HEK293 (cell line): ENCODE measurements around the gene FYB2.

Experiments used
- CTCF ChIP-seq: fragments of 450-650 bp; formaldehyde crosslinking; IDR thresholded peaks from 2 replicates; pipeline ENCODE4 v1.5.1; 2016; ENCODE audit warnings: missing biosample characterization, missing genetic modification characterization
- FEZF1 ChIP-seq: fragments of 450-650 bp; formaldehyde crosslinking; IDR thresholded peaks from 2 replicates; pipeline ENCODE4 v1.5.1; 2016; ENCODE audit warnings: missing biosample characterization, missing genetic modification characterization
- KLF16 ChIP-seq: fragments of 450-650 bp; formaldehyde crosslinking; IDR thresholded peaks from 2 replicates; pipeline ENCODE4 v1.5.1; 2017; ENCODE audit warnings: missing biosample characterization, missing genetic modification characterization

GRCh38 chr1:56820755-56821461 lies 1.7 kb upstream of the FYB2 start:
- peak; percentile 61; the same call in 1 of the 2 replicates for TF ChIP-seq CTCF
- no peak for TF ChIP-seq KLF16 (tag by site-specific recombination)
- no peak for TF ChIP-seq FEZF1 (tag by site-specific recombination)
